Measurements from ENCODE around the gene CTCFL.
"Not testable (repeated sequence)": the region's sequence is repeated elsewhere in the genome, so short reads cannot be mapped to it uniquely, and the experiment has no call there.

Gene CTCFL

GRCh38 chr20:57481281-57481711, 43.6 kb downstream of the CTCFL start:
- DNase-seq: no peak

- no peak for DNase-seq
Measured at GRCh38 chr20:57480444-57481160, 44.3 kb downstream of the CTCFL start.

GRCh38 chr20:57479196-57479595, 45.7 kb downstream of the CTCFL start:
- no peak for DNase-seq

GRCh38 chr20:57478176-57478575, 46.8 kb downstream of the CTCFL start:
- DNase-seq: no peak

- no peak for DNase-seq
Measured at GRCh38 chr20:57476641-57477461, 48.1 kb downstream of the CTCFL start.

GRCh38 chr20:57476084-57476526, 48.8 kb downstream of the CTCFL start:
- DNase-seq: no peak

- DNase-seq: no peak
Measured at GRCh38 chr20:57475388-57476083, 49.4 kb downstream of the CTCFL start.

GRCh38 chr20:57474816-57475215, 50.1 kb downstream of the CTCFL start:
- no peak for DNase-seq

GRCh38 chr20:57474205-57474604, 50.7 kb downstream of the CTCFL start:
- DNase-seq: no peak

- peak; percentile 12 for DNase-seq
Measured at GRCh38 chr20:57473246-57474048, 51.5 kb downstream of the CTCFL start.

GRCh38 chr20:57472474-57472873, 52.5 kb downstream of the CTCFL start:
- not testable (repeated sequence) for DNase-seq

GRCh38 chr20:57471496-57472372, 53.2 kb downstream of the CTCFL start:
- DNase-seq: no peak

- DNase-seq: no peak
Measured at GRCh38 chr20:57470666-57471495, 54.1 kb downstream of the CTCFL start.

GRCh38 chr20:57470212-57470522, 54.8 kb downstream of the CTCFL start:
- DNase-seq: no peak

GRCh38 chr20:57469418-57470211, 55.3 kb downstream of the CTCFL start:
- DNase-seq: no peak

GRCh38 chr20:57468523-57469417, 56.2 kb downstream of the CTCFL start:
- no peak for DNase-seq

GRCh38 chr20:57467742-57468141, 57.2 kb downstream of the CTCFL start:
- DNase-seq: no peak

- no peak for DNase-seq
Measured at GRCh38 chr20:57465943-57466342, 59.0 kb downstream of the CTCFL start.

GRCh38 chr20:57465486-57465885, 59.5 kb downstream of the CTCFL start:
- no peak for DNase-seq
